ENCODE measurements around the gene PALLD. TPM values are rescaled to one million over a fixed set of nuclear protein-coding genes. Genes with fewer than 3 reads are reported as not detected.

The PALLD gene
- total RNA-seq, 1 donor from 2014 or later: 69.2 TPM

DNA sequence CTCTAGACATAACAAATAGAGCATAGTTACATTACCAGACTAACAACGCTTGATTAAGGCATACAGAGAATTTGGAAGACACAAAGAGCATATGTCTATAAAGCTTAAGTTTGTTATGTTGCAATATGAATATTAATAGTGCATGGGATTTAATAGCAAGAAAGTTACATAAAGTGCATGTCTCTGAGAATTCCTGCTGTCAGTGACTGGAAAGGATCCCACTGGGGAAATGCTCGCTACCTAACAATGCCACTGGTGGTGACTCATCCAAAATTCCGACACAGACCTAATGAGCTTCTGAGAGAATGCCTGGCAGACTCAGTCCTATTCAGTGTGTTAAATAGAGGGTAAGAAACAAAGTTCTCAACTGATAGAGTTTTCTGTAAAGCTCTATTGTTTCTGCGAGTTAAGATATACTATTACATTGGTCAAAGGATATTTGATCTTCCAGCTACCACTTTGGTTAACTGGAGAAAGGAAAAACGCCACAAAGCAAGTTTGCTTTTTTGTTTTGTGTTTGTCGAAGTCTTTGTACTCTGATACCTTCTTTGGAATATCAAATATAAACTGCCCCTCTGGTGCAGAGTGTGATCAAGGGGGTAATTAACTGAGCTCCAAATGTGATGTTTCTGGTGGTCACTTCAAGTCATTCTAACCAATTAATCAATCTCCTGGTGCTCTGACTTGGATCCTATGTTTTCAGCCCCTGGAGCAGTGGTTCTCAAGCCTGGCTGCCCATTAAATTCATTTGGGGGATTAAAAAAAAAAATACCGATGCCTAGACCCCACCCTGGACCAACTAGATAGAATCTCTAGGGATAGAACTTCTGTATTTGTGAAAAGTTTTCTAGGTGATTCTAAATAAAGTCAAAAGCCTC lies 107.9 kb downstream of the PALLD start:
- FAIRE-seq (no peak), DNase-seq (ENCODE audit: low read depth) (peak; percentile 88)
- Histone ChIP-seq H3K4me3 (ENCODE audit: low read depth, low read length) (no peak overlapping the region), H3K27me3 (ENCODE audit: control insufficient read depth, insufficient read depth, low read length) (no peaks in the 10 kb centered on the region), H3K36me3 (ENCODE audit: control insufficient read depth, insufficient read depth, low read length) (no peaks in the 10 kb centered on the region)
- no peak for TF ChIP-seq CTCF (IDR thresholded peaks at IDR 0.05; ENCODE audit: insufficient read depth, low read length, severe bottlenecking)

DNA sequence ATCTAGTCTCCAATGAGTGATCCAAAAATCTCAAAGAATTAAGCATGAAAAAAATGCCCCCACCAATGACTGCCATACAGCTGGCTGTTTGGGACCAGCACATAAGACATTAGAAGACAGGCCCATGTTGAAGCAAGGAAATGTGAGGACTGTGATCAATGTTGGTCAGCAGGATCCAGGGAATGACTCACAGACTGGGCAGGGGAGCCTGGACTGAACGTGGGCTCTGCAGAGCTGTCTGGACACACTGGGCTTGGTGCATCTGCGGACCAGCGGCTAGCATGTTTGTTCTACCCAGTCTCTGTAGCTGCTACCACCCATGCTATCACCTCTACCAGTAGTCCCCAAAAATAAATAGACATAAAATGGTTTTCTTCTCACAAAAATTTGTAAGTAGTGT lies 108.6 kb downstream of the PALLD start:
- DNase-seq (ENCODE audit: low read depth) (peak; percentile 67), FAIRE-seq (no peak)
- H3K4me3 ChIP-seq (ENCODE audit: low read depth, low read length): no peak overlapping the region
- H3K36me3 ChIP-seq (ENCODE audit: control insufficient read depth, insufficient read depth, low read length): no peaks in the 10 kb centered on the region
- H3K27me3 ChIP-seq (ENCODE audit: control insufficient read depth, insufficient read depth, low read length): no peaks in the 10 kb centered on the region
- no peak for TF ChIP-seq CTCF (IDR thresholded peaks at IDR 0.05; ENCODE audit: insufficient read depth, low read length, severe bottlenecking)

DNA sequence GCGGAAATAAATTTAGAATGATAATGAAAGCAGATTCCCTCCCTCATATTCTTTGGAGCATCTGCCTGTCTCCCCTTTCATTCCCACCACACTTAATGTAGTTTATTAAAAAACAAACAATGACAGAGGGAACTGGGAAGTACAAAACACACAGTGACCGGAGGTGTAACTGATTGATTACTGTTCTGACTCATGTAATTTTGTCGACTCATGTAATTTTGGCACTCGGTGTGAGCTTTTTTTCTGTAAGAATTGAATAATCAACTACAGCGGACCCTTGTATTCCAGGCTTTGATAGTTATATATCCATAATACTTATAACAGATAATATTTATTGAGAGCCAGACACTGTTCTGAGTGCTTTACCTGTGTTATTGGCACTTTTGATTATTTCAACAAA lies 110.4 kb downstream of the PALLD start:
- FAIRE-seq (no peak), DNase-seq (ENCODE audit: low read depth) (no peak)
- no peaks in the 10 kb centered on the region for H3K27me3 ChIP-seq (ENCODE audit: control insufficient read depth, insufficient read depth, low read length)
- H3K4me3 ChIP-seq (ENCODE audit: low read depth, low read length): no peak overlapping the region
- no peaks in the 10 kb centered on the region for H3K36me3 ChIP-seq (ENCODE audit: control insufficient read depth, insufficient read depth, low read length)
- no peak for TF ChIP-seq CTCF (IDR thresholded peaks at IDR 0.05; ENCODE audit: insufficient read depth, low read length, severe bottlenecking)

- no peak for FAIRE-seq
Measured at GRCh38 chr4:168608771-168609170, 111.9 kb downstream of the PALLD start.

GRCh38 chr4:168609369-168609768 lies 112.5 kb downstream of the PALLD start:
- FAIRE-seq (no peak), DNase-seq (ENCODE audit: low read depth) (no peak)
- Histone ChIP-seq H3K36me3 (ENCODE audit: control insufficient read depth, insufficient read depth, low read length) (no peaks in the 10 kb centered on the region), H3K4me3 (ENCODE audit: low read depth, low read length) (no peak overlapping the region), H3K27me3 (ENCODE audit: control insufficient read depth, insufficient read depth, low read length) (no peaks in the 10 kb centered on the region)
- no peak for TF ChIP-seq CTCF (IDR thresholded peaks at IDR 0.05; ENCODE audit: insufficient read depth, low read length, severe bottlenecking)

More at GRCh38 chr4:168608771-168609170, 111.9 kb downstream of the PALLD start:
- Histone ChIP-seq H3K4me3 (ENCODE audit: low read depth, low read length) (no peak overlapping the region), H3K36me3 (ENCODE audit: control insufficient read depth, insufficient read depth, low read length) (no peaks in the 10 kb centered on the region), H3K27me3 (ENCODE audit: control insufficient read depth, insufficient read depth, low read length) (no peaks in the 10 kb centered on the region)
- no peak for DNase-seq (ENCODE audit: low read depth)
- no peak for TF ChIP-seq CTCF (IDR thresholded peaks at IDR 0.05; ENCODE audit: insufficient read depth, low read length, severe bottlenecking)
